Suprapubic skin (tissue), 4 donors: ENCODE measurements around the gene SMYD3. TPM values are rescaled to one million over a fixed set of nuclear protein-coding genes. Genes with fewer than 3 reads are reported as not detected.

ENCODE experiments used
- DNase-seq, 2 donors: peaks; one replicate each; pipeline ENCODE4 v3.0.0-alpha.2; 2019; ENCODE audit warnings: low spot score in 2 of 2
- H3K27ac ChIP-seq: fragments of 200-600 bp; sonication (generic); one replicate; pipeline ENCODE4 v1.5.1; 2019
- H3K27me3 ChIP-seq: fragments of 200-600 bp; sonication (generic); one replicate; pipeline ENCODE4 v1.5.1; 2019
- H3K36me3 ChIP-seq: fragments of 200-600 bp; sonication (generic); one replicate; pipeline ENCODE4 v1.5.1; 2019
- H3K4me1 ChIP-seq: fragments of 200-600 bp; sonication (generic); one replicate; pipeline ENCODE4 v1.5.1; 2019
- H3K4me3 ChIP-seq: fragments of 200-600 bp; sonication (generic); one replicate; pipeline ENCODE4 v1.5.1; 2019; ENCODE audit warnings: mild to moderate bottlenecking
- H3K9me3 ChIP-seq: fragments of 200-600 bp; sonication (generic); one replicate; pipeline ENCODE4 v1.5.1; 2019
- CTCF ChIP-seq, 2 donors: fragments of 200-600 bp in 1 of 2; fragments of 450-650 bp in 1 of 2; sonication (generic) in 1 of 2; IDR thresholded peaks; one replicate each; pipeline ENCODE4 v1.5.1; 2016 to 2019; ENCODE audit warnings: antibody characterized with exemption in 2 of 2, mild to moderate bottlenecking in 1 of 2, moderate library complexity in 1 of 2
- EP300 ChIP-seq: sonication (generic); formaldehyde crosslinking; IDR thresholded peaks from one replicate; pipeline ENCODE4 v1.6.1; 2017; ENCODE audit warnings: antibody characterized with exemption
- POLR2A ChIP-seq, 2 donors: fragments of 450-650 bp; IDR thresholded peaks; one replicate each; pipeline ENCODE4 v1.6.1; 2017; ENCODE audit warnings: antibody characterized with exemption in 2 of 2, mild to moderate bottlenecking in 2 of 2, moderate library complexity in 2 of 2
- POLR2AphosphoS5 ChIP-seq, 3 donors: sonication (generic); formaldehyde crosslinking; IDR thresholded peaks; one replicate each; pipeline ENCODE4 v1.6.1; 2017; ENCODE audit warnings: antibody characterized with exemption in 3 of 3
- WGBS: methylation state at CpG from one replicate; pipeline ENCODE4 v1.1.5; 2018; 5-methylcytosine and 5-hydroxymethylcytosine counted together
- total RNA-seq, 4 donors: library from RNA; depleted of rRNA; stranded (reverse); fragments of >200 nt; gene quantifications; one replicate each; pipeline ENCODE4 v1.1.0, GENCODE V29; 2016

The SMYD3 gene
- total RNA-seq, 4 donors from 2014 or later = 14.5 to 33.6 (median 18.9) TPM

- no peaks in the 10 kb centered on the region for H3K27me3 ChIP-seq
- no peak overlapping the region for H3K4me3 ChIP-seq
- WGBS = 100% methylated on average over 2 of the region's 2 CpGs
- no peaks in the 10 kb centered on the region for H3K36me3 ChIP-seq
- H3K27ac ChIP-seq = no peak overlapping the region
- peaks cover 3% of the 10 kb centered on the region for H3K4me1 ChIP-seq
- TF ChIP-seq POLR2AphosphoS5 (IDR thresholded peaks at IDR 0.05) = no peak
- no peak for TF ChIP-seq POLR2A (IDR thresholded peaks at IDR 0.05)
- no peak for TF ChIP-seq EP300
- no peak for TF ChIP-seq CTCF (IDR thresholded peaks at IDR 0.05)
- no peak for DNase-seq
- H3K9me3 ChIP-seq = no peaks in the 10 kb centered on the region
Measured at GRCh38 chr1:245790441-245790840, 716.6 kb downstream of the SMYD3 start.

GRCh38 chr1:245788886-245789285, 718.2 kb downstream of the SMYD3 start:
- Histone ChIP-seq H3K4me3 (no peak overlapping the region), H3K27me3 (no peaks in the 10 kb centered on the region), H3K27ac (no peak overlapping the region), H3K36me3 (no peaks in the 10 kb centered on the region), H3K4me1 (peaks cover 3% of the 10 kb centered on the region), H3K9me3 (no peaks in the 10 kb centered on the region)
- TF ChIP-seq CTCF (IDR thresholded peaks at IDR 0.05) (no peak), POLR2A (IDR thresholded peaks at IDR 0.05) (no peak), POLR2AphosphoS5 (IDR thresholded peaks at IDR 0.05) (no peak), EP300 (no peak)
- no peak for DNase-seq
- 93% methylated on average over 10 of the region's 10 CpGs for WGBS

GRCh38 chr1:245788269-245788668, 718.8 kb downstream of the SMYD3 start:
- WGBS = 61% methylated on average over 3 of the region's 3 CpGs
- Histone ChIP-seq H3K9me3 (no peaks in the 10 kb centered on the region), H3K27ac (no peak overlapping the region), H3K4me3 (no peak overlapping the region), H3K4me1 (peaks cover 3% of the 10 kb centered on the region), H3K27me3 (no peaks in the 10 kb centered on the region), H3K36me3 (no peaks in the 10 kb centered on the region)
- no peak for DNase-seq
- TF ChIP-seq POLR2A (IDR thresholded peaks at IDR 0.05) = no peak
- TF ChIP-seq EP300 = no peak
- no peak for TF ChIP-seq POLR2AphosphoS5 (IDR thresholded peaks at IDR 0.05)
- no peak for TF ChIP-seq CTCF (IDR thresholded peaks at IDR 0.05)

GRCh38 chr1:245786948-245787347, 720.1 kb downstream of the SMYD3 start:
- WGBS = 80% methylated on average over 5 of the region's 5 CpGs
- Histone ChIP-seq H3K36me3 (no peaks in the 10 kb centered on the region), H3K27ac (no peak overlapping the region), H3K4me1 (peaks cover 3% of the 10 kb centered on the region), H3K9me3 (no peaks in the 10 kb centered on the region), H3K4me3 (no peak overlapping the region), H3K27me3 (no peaks in the 10 kb centered on the region)
- DNase-seq = no peak
- TF ChIP-seq EP300 = no peak
- no peak for TF ChIP-seq POLR2AphosphoS5 (IDR thresholded peaks at IDR 0.05)
- TF ChIP-seq POLR2A (IDR thresholded peaks at IDR 0.05) = no peak
- TF ChIP-seq CTCF (IDR thresholded peaks at IDR 0.05) = no peak

- H3K9me3 ChIP-seq = no peaks in the 10 kb centered on the region
- no peak for TF ChIP-seq CTCF (IDR thresholded peaks at IDR 0.05)
Measured at GRCh38 chr1:245779797-245780755, 727.0 kb downstream of the SMYD3 start.

More at GRCh38 chr1:245779797-245780755, 727.0 kb downstream of the SMYD3 start:
- Histone ChIP-seq H3K4me3 (no peak overlapping the region), H3K27ac (no peak overlapping the region), H3K4me1 (no peaks in the 10 kb centered on the region), H3K27me3 (no peaks in the 10 kb centered on the region), H3K36me3 (no peaks in the 10 kb centered on the region)
- whole genome bisulfite sequencing = 95% methylated on average over 9 of the region's 9 CpGs
- no peak for DNase-seq
